ENCODE results near the gene SERPINA10.

Gene SERPINA10

GRCh38 chr14:94292872-94293577 is at the start of gene SERPINA10:
TSS of gene SERPINA10 (minus strand) at chr14:94293268. CDS start at chr14:94290593, 2,675 bp downstream.
- DNase-seq (no peak), ATAC-seq (no peak)
- H3K9me3 Mint-ChIP-seq: peaks cover 9 to 28% of the 10 kb centered on the region in 2 donors
- no peaks in the 10 kb centered on the region for H3K4me1 Mint-ChIP-seq
- no peak within 1 kb of the TSS for H3K27ac Mint-ChIP-seq
- H3K27me3 Mint-ChIP-seq: peaks cover 18% of the 10 kb centered on the region
- H3K4me3 Mint-ChIP-seq: no peak within 1 kb of the TSS

DNA sequence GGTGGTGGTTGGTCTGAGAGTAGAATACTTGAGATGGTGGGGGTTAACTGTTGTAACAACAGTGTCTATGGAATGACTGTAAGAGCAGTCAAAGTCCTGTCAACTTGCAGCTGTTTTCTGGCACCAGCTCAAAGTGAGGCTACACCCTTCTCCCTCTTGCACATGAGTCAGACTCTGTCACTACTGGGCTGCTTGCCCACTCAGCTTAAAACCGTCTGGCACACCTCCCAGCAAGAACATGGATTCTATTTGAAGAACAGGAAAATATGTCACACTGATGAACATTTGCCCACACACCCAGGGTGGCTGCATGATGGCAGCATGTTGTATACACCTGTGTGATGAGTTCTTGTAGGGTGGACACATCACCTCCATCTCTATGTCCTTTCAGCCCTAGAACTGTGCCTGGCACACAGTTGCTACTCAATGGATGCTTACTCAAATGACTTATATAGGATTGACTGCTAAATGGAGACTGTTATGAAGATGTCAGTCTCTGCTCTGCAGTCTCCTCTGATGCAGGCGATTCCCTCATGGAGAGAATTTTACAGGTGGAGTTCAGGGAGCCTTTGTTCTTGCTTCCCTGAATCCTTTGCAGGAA is 49.4 kb upstream of the SERPINA10 start:
- peak; percentile 44 for ATAC-seq
- Mint-ChIP-seq H3K9me3 (peaks cover 18% of the 10 kb centered on the region in 2 donors), H3K27me3 (peaks cover 28% of the 10 kb centered on the region), H3K4me3 (no peak overlapping the region), H3K4me1 (peaks cover 14% of the 10 kb centered on the region), H3K27ac (no peak overlapping the region)
- no peak for DNase-seq

DNA sequence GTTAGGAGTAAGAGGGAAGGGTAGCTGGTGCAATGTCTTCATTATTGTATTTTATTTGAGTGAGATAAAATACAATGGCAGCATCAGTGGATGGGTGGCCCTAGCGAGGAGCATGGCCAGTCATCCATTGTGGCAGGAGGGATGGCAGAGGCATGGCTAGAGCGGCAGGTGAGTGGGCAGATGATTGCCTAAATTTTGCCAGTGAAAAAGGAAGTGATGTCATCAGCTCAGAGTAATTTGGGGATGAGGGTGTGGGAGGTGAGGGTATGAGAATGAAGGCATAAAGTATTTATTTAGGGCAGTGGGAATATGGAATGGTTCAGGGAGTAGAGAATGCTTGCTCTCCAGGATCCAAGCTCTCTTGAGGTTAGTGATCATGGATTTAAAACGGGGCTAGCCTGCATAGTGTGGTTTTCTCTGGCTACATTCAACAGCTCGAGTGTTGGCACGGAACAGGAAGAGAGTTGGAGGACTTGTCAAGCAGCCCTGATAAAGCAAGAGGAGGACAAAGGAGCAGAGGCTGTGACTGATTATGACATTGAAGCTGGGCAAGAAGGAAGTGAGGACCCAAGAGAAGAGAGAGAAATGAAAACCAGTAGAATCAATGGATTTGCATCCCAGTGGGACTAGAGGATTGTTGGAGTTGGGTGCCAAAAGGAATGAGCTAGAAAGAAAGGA is 48.7 kb upstream of the SERPINA10 start:
- Mint-ChIP-seq H3K27me3 (peaks cover 28% of the 10 kb centered on the region), H3K27ac (peak overlapping the region in 1 of 2 donors; percentile 47), H3K4me3 (peak overlapping the region; percentile 19 to 21), H3K4me1 (peaks cover 14% of the 10 kb centered on the region), H3K9me3 (peaks cover 18% of the 10 kb centered on the region in 2 donors)
- no peak for ATAC-seq
- DNase-seq: no peak

- Mint-ChIP-seq H3K27ac (no peak overlapping the region), H3K27me3 (peaks cover 31% of the 10 kb centered on the region), H3K4me3 (no peak overlapping the region), H3K4me1 (peaks cover 9% of the 10 kb centered on the region), H3K9me3 (peaks cover 18% of the 10 kb centered on the region in 2 donors)
- DNase-seq (no peak), ATAC-seq (no peak)
These were observed 47.5 kb upstream of the SERPINA10 start for GRCh38 chr14:94340533-94340932.

DNA sequence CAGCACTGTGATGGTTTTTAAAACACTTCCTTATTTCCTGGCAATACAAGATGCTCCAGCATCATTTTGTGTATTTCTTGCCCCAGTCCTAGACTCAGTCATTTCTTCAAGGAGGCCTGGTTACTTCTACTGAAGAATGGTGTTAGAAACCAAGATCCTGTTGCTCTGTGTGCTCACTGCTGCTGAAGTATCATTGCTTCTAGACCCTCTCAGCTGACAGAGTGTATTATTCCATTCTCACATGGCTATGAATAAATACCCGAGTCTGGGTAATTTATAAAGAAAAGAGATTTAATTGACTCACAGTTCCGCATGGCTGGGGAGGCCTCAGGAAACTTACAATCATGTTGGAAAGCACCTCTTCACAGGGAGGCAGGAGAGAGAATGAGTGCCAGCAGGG is 45.0 kb upstream of the SERPINA10 start:
- H3K27me3 Mint-ChIP-seq: peaks cover 51% of the 10 kb centered on the region
- no peak overlapping the region for H3K27ac Mint-ChIP-seq
- H3K4me3 Mint-ChIP-seq: no peak overlapping the region
- peaks cover 9% of the 10 kb centered on the region for H3K4me1 Mint-ChIP-seq
- peaks cover 18% of the 10 kb centered on the region in 2 donors for H3K9me3 Mint-ChIP-seq
- no peak for ATAC-seq
- DNase-seq: no peak

DNA sequence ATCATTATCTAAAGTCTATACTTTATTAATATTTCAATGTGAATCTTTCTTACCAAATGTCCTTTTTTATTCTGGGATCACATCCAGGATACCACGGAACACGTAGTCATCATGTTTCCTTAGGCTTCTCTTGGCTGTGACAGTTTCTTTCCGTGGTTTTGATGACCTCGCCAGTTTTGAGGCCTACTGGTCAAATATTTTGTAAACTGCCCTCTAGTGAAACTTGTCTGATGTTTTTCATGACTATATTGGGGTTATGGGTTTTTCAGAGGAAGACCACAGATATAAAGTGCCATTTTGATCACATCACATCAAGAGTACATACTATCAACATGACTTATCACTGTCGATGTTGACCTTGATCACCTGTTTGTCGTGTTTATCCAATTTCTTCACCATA is 44.2 kb upstream of the SERPINA10 start:
- Mint-ChIP-seq H3K4me3 (no peak overlapping the region), H3K27me3 (peaks cover 54% of the 10 kb centered on the region), H3K9me3 (peaks cover 18% of the 10 kb centered on the region in 2 donors), H3K27ac (no peak overlapping the region), H3K4me1 (peaks cover 9% of the 10 kb centered on the region)
- DNase-seq (peak in 1 of 2 donors; percentile 16), ATAC-seq (peak; percentile 37)

DNA sequence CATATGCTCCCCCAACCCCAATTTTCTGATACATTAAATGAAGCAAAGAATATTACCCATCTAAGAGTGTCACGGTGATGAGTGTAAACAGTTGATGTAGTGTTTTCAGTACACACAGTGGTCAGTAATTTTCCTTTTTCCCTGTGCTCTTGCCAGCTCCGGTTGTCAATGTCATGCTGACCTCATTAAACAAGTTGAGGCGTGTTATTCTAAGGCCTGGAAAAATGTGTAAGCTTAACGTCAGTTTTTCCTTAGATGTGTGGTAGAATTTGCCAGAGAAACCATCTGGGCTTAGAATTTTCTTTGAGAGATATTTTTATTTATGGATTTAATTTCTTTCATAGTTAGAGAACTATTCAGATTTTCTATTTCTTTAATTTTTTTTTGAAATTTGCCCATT is 41.8 kb upstream of the SERPINA10 start:
- H3K4me3 Mint-ChIP-seq: no peak overlapping the region
- H3K4me1 Mint-ChIP-seq: no peaks in the 10 kb centered on the region
- H3K27me3 Mint-ChIP-seq: peaks cover 46% of the 10 kb centered on the region
- ATAC-seq: no peak
- no peak overlapping the region for H3K27ac Mint-ChIP-seq
- peaks cover 3 to 4% of the 10 kb centered on the region in 2 donors for H3K9me3 Mint-ChIP-seq
- DNase-seq: no peak

DNA sequence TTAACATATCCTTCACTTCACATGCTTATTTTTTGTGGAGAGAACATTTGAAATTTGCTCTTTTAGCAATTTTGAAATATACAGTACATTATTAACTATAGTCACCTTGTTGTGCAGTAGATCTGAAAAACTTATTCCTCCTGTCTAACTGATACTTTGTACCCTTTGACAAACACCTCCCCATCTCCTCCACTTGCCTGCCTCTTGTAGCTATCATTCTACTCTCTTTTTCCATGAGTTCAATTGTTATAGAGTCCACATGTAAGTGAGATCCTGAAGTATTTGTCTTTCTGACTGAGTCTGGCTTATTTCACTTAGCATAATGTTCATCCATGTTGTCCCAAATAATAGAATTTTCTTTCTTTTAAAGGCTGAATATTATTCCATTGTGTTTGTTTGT is 39.5 kb upstream of the SERPINA10 start:
- ATAC-seq (no peak), DNase-seq (no peak)
- Mint-ChIP-seq H3K27ac (no peak overlapping the region), H3K27me3 (peaks cover 53% of the 10 kb centered on the region), H3K9me3 (no peaks in the 10 kb centered on the region), H3K4me1 (no peaks in the 10 kb centered on the region), H3K4me3 (no peak overlapping the region)

DNA sequence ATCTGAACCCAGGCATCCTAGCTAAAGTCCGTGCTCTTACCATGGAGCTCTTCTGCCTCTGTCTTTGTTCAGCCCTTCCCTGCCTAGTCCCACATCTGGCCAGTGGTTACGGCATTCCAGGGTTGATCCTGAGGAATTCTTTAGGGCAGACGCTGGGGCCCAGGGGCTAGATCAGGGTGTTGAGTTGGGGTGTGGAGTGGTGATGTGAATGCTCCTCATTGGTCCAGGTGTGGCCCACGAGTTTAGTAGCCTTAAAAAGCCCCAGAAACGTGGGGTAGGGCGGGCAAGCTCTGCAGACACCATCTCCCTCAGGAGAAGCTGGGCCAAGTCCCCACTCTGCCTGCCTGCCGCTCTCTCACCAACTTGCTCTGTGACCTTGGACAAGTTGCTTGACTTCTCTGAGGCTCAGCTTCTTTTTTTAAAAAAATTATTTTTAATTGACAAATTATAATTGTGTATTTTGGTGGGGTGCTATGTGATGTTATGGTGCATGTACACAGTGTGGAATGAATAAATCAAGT is 39.1 kb upstream of the SERPINA10 start:
- no peak for ATAC-seq
- Mint-ChIP-seq H3K4me1 (no peaks in the 10 kb centered on the region), H3K27me3 (peaks cover 53% of the 10 kb centered on the region), H3K27ac (no peak overlapping the region), H3K9me3 (no peaks in the 10 kb centered on the region), H3K4me3 (no peak overlapping the region)
- DNase-seq: no peak

- DNase-seq (no peak), ATAC-seq (no peak)
- H3K4me1 Mint-ChIP-seq: no peaks in the 10 kb centered on the region
- peaks cover 53% of the 10 kb centered on the region for H3K27me3 Mint-ChIP-seq
- no peaks in the 10 kb centered on the region for H3K9me3 Mint-ChIP-seq
- H3K27ac Mint-ChIP-seq: no peak overlapping the region
- H3K4me3 Mint-ChIP-seq: no peak overlapping the region
These were observed 38.4 kb upstream of the SERPINA10 start for GRCh38 chr14:94331462-94331861.

DNA sequence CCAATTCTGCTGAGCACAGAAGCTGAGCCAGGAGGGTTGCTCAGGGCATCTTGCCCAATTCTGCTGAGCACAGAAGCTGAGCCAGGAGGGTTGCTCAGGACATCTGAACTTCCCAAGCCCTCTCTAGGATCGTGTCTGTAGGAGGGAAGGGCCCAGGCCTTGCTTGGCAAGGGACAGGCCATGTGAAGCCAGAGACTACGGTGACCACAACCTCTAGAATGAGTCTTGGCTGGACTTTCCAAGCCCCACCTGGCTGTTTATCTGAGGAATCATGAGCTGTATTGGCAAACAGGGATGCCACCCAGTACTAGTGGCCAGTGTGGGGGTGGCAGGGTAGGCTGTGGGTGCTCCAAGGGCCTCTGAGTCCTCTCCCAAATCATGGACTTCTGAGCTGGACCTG is 37.8 kb upstream of the SERPINA10 start:
- DNase-seq: no peak
- Mint-ChIP-seq H3K27ac (no peak overlapping the region), H3K4me3 (no peak overlapping the region), H3K27me3 (peaks cover 56% of the 10 kb centered on the region), H3K4me1 (no peaks in the 10 kb centered on the region), H3K9me3 (no peaks in the 10 kb centered on the region)
- no peak for ATAC-seq

DNA sequence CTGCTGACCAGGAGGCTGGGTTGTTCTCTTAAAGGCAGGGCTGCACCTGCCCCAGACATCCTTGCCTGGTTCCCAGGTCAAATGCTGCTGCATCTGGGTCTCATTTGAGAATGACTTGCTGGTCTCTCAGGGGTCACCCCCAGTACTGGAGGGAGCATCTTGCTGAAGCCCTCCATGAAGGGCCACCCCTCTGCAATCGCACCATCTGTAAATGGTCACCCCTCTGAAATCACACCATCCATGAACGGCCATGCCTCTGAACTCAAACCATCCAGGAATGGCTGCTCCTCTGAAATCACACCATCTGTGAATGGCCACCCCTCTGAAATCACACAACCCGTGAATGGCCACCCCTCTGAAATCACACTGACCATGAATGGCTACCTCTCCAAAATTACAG is 37.4 kb upstream of the SERPINA10 start:
- H3K27ac Mint-ChIP-seq: no peak overlapping the region
- peaks cover 55% of the 10 kb centered on the region for H3K27me3 Mint-ChIP-seq
- no peak overlapping the region for H3K4me3 Mint-ChIP-seq
- DNase-seq: no peak
- no peak for ATAC-seq
- H3K4me1 Mint-ChIP-seq: no peaks in the 10 kb centered on the region
- H3K9me3 Mint-ChIP-seq: no peaks in the 10 kb centered on the region

DNA sequence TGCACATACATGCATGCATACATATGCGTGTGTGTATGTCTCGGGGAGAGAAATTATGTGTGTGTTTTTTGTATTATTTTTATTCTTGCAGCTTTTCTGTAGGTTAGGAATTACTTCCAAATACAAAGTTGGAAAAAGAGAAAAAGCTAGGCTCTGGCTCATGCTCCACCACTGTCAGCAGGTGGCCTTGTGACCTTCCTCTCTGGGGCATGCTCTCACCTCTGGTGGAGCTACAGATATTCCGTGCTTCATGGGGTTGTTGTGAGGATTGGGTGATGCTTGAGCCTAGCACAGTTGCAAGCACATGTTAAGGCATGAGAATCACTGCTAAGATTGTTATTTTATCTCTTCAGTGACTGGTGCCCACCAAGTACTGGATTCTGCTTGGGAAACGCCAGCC is 36.8 kb upstream of the SERPINA10 start:
- Mint-ChIP-seq H3K4me1 (no peaks in the 10 kb centered on the region), H3K4me3 (no peak overlapping the region), H3K27me3 (peaks cover 50% of the 10 kb centered on the region), H3K9me3 (no peaks in the 10 kb centered on the region), H3K27ac (no peak overlapping the region)
- no peak for ATAC-seq
- no peak for DNase-seq

DNA sequence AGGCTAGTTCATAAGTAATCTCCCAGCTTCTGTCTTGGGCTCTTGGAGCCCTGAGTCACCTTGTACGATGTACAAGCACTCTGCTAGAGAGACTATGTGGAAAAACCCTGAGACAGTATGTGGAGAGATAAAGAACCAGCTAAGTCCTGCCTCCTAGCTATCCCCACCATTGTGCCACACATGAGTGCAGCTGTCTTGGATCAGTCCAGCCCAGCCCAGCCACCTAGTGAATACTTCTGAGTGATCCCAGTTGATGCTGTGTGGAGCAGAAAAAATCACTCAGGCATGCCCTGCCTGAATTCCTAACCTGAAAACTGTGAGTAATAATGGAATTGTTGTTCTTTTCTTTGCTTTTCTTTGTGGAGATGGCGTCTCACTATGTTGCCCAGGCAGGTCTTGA is 35.1 kb upstream of the SERPINA10 start:
- ATAC-seq: no peak
- no peak overlapping the region for H3K4me3 Mint-ChIP-seq
- no peak overlapping the region for H3K27ac Mint-ChIP-seq
- DNase-seq: no peak
- H3K4me1 Mint-ChIP-seq: no peaks in the 10 kb centered on the region
- H3K27me3 Mint-ChIP-seq: peaks cover 33% of the 10 kb centered on the region
- no peaks in the 10 kb centered on the region for H3K9me3 Mint-ChIP-seq

DNA sequence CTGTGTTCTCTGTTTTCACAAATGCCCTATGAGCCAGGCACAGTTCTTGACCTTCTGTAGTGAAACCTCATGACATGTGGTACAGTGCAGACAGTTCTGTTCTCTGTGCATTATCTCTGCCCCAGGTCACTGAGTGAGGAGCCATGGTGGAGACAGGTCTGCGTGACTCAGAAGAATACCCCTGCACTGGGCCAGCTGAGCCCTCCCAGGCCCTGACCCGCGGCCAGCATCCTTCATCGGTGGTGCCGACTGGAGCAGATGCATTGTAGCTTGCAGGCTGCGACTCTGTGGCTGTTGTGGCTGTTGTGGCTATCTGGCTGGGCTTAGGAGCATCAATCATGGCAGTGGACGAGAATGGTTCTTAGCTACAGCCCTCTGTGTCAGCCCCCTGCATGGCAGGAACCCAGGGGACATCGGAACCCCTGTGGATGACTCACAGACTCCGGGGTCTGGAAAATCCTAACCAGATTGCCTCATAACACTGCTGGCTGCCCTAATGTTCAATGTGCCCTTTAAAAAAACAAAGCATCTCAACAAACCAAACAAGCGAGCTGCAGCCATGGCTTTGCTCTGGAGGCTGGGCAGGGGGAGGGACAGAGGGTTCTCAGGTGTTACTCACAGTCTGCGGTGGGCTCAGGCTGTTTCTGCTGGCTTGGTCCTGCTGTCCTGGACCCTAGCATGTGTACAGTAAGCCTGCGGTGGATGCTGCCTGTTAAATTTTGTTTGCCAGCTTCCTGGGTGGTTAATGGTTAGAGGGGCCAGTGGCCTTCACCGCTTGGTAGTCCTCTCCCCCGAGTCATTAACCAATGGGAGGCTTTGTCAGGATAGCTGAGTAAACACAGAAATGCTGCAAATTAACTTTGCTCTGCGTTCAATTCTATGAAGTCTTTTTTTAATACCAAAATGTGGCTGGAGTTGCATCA is 29.8 kb upstream of the SERPINA10 start, which contains the start of gene SERPINA6:
Gene SERPINA6, minus strand, starts transcription at position 689 of the 923 bp plus-strand sequence. CDS start 8,688 bp downstream, outside the sequence.
- Mint-ChIP-seq H3K4me1 (no peaks in the 10 kb centered on the region), H3K27me3 (peaks cover 17% of the 10 kb centered on the region), H3K4me3 (no peak within 1 kb of the TSS), H3K27ac (peak within 1 kb of the TSS in 1 of 2 donors; percentile 57), H3K9me3 (no peaks in the 10 kb centered on the region)
- DNase-seq: no peak
- ATAC-seq: peak; percentile 23
